NCI-H128 (cell line): Measurements from ENCODE around the gene GPR37L1.

Experiments
- DNase-seq: peaks from one replicate; lab custom pipeline; 2025; ENCODE audit not compliant: unreplicated experiment; lab: John Stamatoyannopoulos, UW

GPR37L1 gene

GRCh38 chr1:202122639-202123335, at the start of gene GPR37L1:
GPR37L1 (plus strand) TSS chr1:202122917; CDS start chr1:202122964, 47 bp downstream.
- no peak for DNase-seq

GRCh38 chr1:202073206-202073605, 49.5 kb upstream of the GPR37L1 start:
- no peak for DNase-seq

- DNase-seq: no peak
Measured at GRCh38 chr1:202074985-202075384, 47.7 kb upstream of the GPR37L1 start.

GRCh38 chr1:202075389-202075788, 47.3 kb upstream of the GPR37L1 start:
- DNase-seq: no peak

GRCh38 chr1:202076050-202076511, 46.6 kb upstream of the GPR37L1 start:
- DNase-seq: no peak

GRCh38 chr1:202078241-202078640, 44.5 kb upstream of the GPR37L1 start:
- DNase-seq: no peak

GRCh38 chr1:202081992-202082391, 40.7 kb upstream of the GPR37L1 start:
- DNase-seq: no peak

- peak; percentile 90 for DNase-seq
Measured at GRCh38 chr1:202084791-202085681, 37.7 kb upstream of the GPR37L1 start.

- DNase-seq: no peak
Measured at GRCh38 chr1:202085682-202086373, 36.9 kb upstream of the GPR37L1 start.

- no peak for DNase-seq
Measured at GRCh38 chr1:202086579-202087350, 36.0 kb upstream of the GPR37L1 start.

GRCh38 chr1:202088206-202088605, 34.5 kb upstream of the GPR37L1 start:
- no peak for DNase-seq

- no peak for DNase-seq
Measured at GRCh38 chr1:202090994-202091393, 31.7 kb upstream of the GPR37L1 start.

GRCh38 chr1:202093858-202094257, 28.9 kb upstream of the GPR37L1 start:
- DNase-seq: no peak

GRCh38 chr1:202101184-202101583, 21.5 kb upstream of the GPR37L1 start:
- no peak for DNase-seq

GRCh38 chr1:202104073-202104472, 18.6 kb upstream of the GPR37L1 start:
- DNase-seq: no peak

- no peak for DNase-seq
Measured at GRCh38 chr1:202105571-202106339, 17.0 kb upstream of the GPR37L1 start.

- DNase-seq: no peak
Measured at GRCh38 chr1:202106340-202107254, 16.1 kb upstream of the GPR37L1 start.

- DNase-seq: peak; percentile 48
Measured at GRCh38 chr1:202107321-202107761, 15.4 kb upstream of the GPR37L1 start.
